Activated CD4-positive, alpha-beta T cell treated with anti-CD3 and anti-CD28 coated beads for 36 hours (primary cell): ENCODE results near the gene MRPL54. TPM values are rescaled to one million over a fixed set of nuclear protein-coding genes. Genes with fewer than 3 reads are reported as not detected.
"Not testable (repeated sequence)": the region's sequence is repeated elsewhere in the genome, so short reads cannot be mapped to it uniquely, and the experiment has no call there.

Experiments
- ATAC-seq: fragments of 200-7000 bp; cut with Tn5 transposase; one replicate; pipeline ENCODE4 v1.10.0; 2021; ENCODE audit warnings: mild to moderate bottlenecking, moderate library complexity
- CTCF ChIA-PET: fragments of 350-600 bp; sonication (Branson Sonifier 250); formaldehyde crosslinking; loops from one replicate; lab custom pipeline; 2021; ENCODE audit warnings: antibody characterized with exemption; lab: Charles Lee
- POLR2A ChIA-PET: fragments of 350-600 bp; sonication (Branson Sonifier 250); formaldehyde crosslinking; loops from one replicate; lab custom pipeline; 2021; ENCODE audit warnings: antibody characterized with exemption, inconsistent platforms; lab: Charles Lee
- DNase-seq: peaks from one replicate; pipeline ENCODE4 v3.0.0-alpha.2; 2020
- H3K27ac Mint-ChIP-seq: one replicate; pipeline ENCODE4 v1.8.0; 2021; ENCODE audit warnings: mixed read lengths
- H3K27me3 Mint-ChIP-seq: one replicate; pipeline ENCODE4 v1.8.0; 2021; ENCODE audit warnings: mixed read lengths
- H3K36me3 Mint-ChIP-seq: one replicate; pipeline ENCODE4 v1.8.0; 2021; ENCODE audit warnings: low read depth, mixed read lengths
- H3K4me1 Mint-ChIP-seq: one replicate; pipeline ENCODE4 v1.8.0; 2021; ENCODE audit warnings: mixed read lengths
- H3K4me3 Mint-ChIP-seq: one replicate; pipeline ENCODE4 v1.8.0; 2021; ENCODE audit warnings: mild to moderate bottlenecking, moderate library complexity, mixed read lengths
- H3K9me3 Mint-ChIP-seq: one replicate; pipeline ENCODE4 v1.8.0; 2021; ENCODE audit warnings: low read depth, mixed read lengths
- intact Hi-C, 2 experiments: fragments of 100-400 bp; cut with DNase I in 1 of 2; cut with micrococcal nuclease in 1 of 2; formaldehyde crosslinking; loops; one replicate each; pipeline versions ENCODE4 v1.14.2 to v1.15.1; 2022 to 2024; cut with DNase I, micrococcal nuclease
- total RNA-seq, 2 experiments: library from RNA; stranded (reverse); gene quantifications; one replicate each; pipeline ENCODE4 v1.2.3, GENCODE V29; 2021

Gene MRPL54
- total RNA-seq, 2 experiments from 2014 or later, result 54.8 to 63.9 TPM

GRCh38 chr19:3804429-3804828, 41.9 kb downstream of the MRPL54 start:
- Mint-ChIP-seq H3K27me3 (no peaks in the 10 kb centered on the region), H3K27ac (no peak overlapping the region), H3K9me3 (no peaks in the 10 kb centered on the region), H3K36me3 (no peaks in the 10 kb centered on the region), H3K4me3 (no peak overlapping the region), H3K4me1 (peaks cover 13% of the 10 kb centered on the region)
- ChIA-PET CTCF (interaction anchor here (0.8 kb wide), 1 partner anchor 223 kb away, joined by 3 read pairs; no protein-coding TSS in a partner anchor), POLR2A (no interaction called here)
- no peak for ATAC-seq
- intact Hi-C loops, result no loop called here
- DNase-seq, result no peak

GRCh38 chr19:3805859-3806258, 43.4 kb downstream of the MRPL54 start:
- Mint-ChIP-seq H3K27me3 (no peaks in the 10 kb centered on the region), H3K36me3 (no peaks in the 10 kb centered on the region), H3K4me3 (no peak overlapping the region), H3K4me1 (peaks cover 12% of the 10 kb centered on the region), H3K27ac (no peak overlapping the region), H3K9me3 (no peaks in the 10 kb centered on the region)
- ATAC-seq, result no peak
- intact Hi-C loops, result no loop called here
- DNase-seq, result no peak
- ChIA-PET POLR2A (no interaction called here), CTCF (no interaction called here)

GRCh38 chr19:3807131-3807480, 44.6 kb downstream of the MRPL54 start:
- CTCF ChIA-PET, result interaction anchor here (0.7 kb wide), 1 partner anchor 303 kb away, joined by 4 read pairs; no protein-coding TSS in a partner anchor
- DNase-seq (no peak), ATAC-seq (no peak)
- Mint-ChIP-seq H3K36me3 (no peaks in the 10 kb centered on the region), H3K27ac (no peak overlapping the region), H3K9me3 (no peaks in the 10 kb centered on the region), H3K4me3 (no peak overlapping the region), H3K4me1 (peaks cover 9% of the 10 kb centered on the region), H3K27me3 (no peaks in the 10 kb centered on the region)
- POLR2A ChIA-PET, result no interaction called here
- intact Hi-C loops, result no loop called here

GRCh38 chr19:3807574-3808354, 45.3 kb downstream of the MRPL54 start:
- ATAC-seq (no peak), DNase-seq (no peak)
- H3K4me3 Mint-ChIP-seq, result no peak overlapping the region
- CTCF ChIA-PET, result interaction anchor here (0.7 kb wide), 1 partner anchor 302 kb away, joined by 4 read pairs; no protein-coding TSS in a partner anchor
- no peaks in the 10 kb centered on the region for H3K9me3 Mint-ChIP-seq
- intact Hi-C loops, result no loop called here
- no peak overlapping the region for H3K27ac Mint-ChIP-seq
- H3K27me3 Mint-ChIP-seq, result no peaks in the 10 kb centered on the region
- no peaks in the 10 kb centered on the region for H3K36me3 Mint-ChIP-seq
- POLR2A ChIA-PET, result no interaction called here
- peaks cover 15% of the 10 kb centered on the region for H3K4me1 Mint-ChIP-seq

- Mint-ChIP-seq H3K27me3 (no peaks in the 10 kb centered on the region), H3K4me3 (no peak overlapping the region), H3K9me3 (no peaks in the 10 kb centered on the region), H3K4me1 (peaks cover 23% of the 10 kb centered on the region), H3K27ac (no peak overlapping the region), H3K36me3 (no peaks in the 10 kb centered on the region)
- no peak for DNase-seq
- no peak for ATAC-seq
- POLR2A ChIA-PET, result no interaction called here
- CTCF ChIA-PET, result interaction anchor here (0.7 kb wide), 1 partner anchor 19 kb away, joined by 4 read pairs; no protein-coding TSS in a partner anchor
- intact Hi-C loops, result no loop called here
Observed at GRCh38 chr19:3808420-3809143, 46.1 kb downstream of the MRPL54 start.

GRCh38 chr19:3809881-3810707, 47.6 kb downstream of the MRPL54 start:
- intact Hi-C loops, result no loop called here
- H3K4me1 Mint-ChIP-seq, result peaks cover 38% of the 10 kb centered on the region
- ChIA-PET POLR2A (no interaction called here), CTCF (no interaction called here)
- DNase-seq (no peak), ATAC-seq (no peak)
- H3K27ac Mint-ChIP-seq, result no peak overlapping the region
- no peaks in the 10 kb centered on the region for H3K9me3 Mint-ChIP-seq
- H3K4me3 Mint-ChIP-seq, result no peak overlapping the region
- no peaks in the 10 kb centered on the region for H3K27me3 Mint-ChIP-seq
- no peaks in the 10 kb centered on the region for H3K36me3 Mint-ChIP-seq

- ChIA-PET CTCF (interaction anchor here (0.6 kb wide), 1 partner anchor 330 kb away, joined by 4 read pairs; no protein-coding TSS in a partner anchor), POLR2A (no interaction called here)
- no peaks in the 10 kb centered on the region for H3K9me3 Mint-ChIP-seq
- no peak overlapping the region for H3K27ac Mint-ChIP-seq
- DNase-seq (no peak), ATAC-seq (no peak)
- intact Hi-C loops, result no loop called here
- H3K4me1 Mint-ChIP-seq, result peaks cover 40% of the 10 kb centered on the region
- no peaks in the 10 kb centered on the region for H3K36me3 Mint-ChIP-seq
- no peak overlapping the region for H3K4me3 Mint-ChIP-seq
- no peaks in the 10 kb centered on the region for H3K27me3 Mint-ChIP-seq
Observed at GRCh38 chr19:3810708-3811355, 48.4 kb downstream of the MRPL54 start.

GRCh38 chr19:3813473-3814392, 51.3 kb downstream of the MRPL54 start:
- Mint-ChIP-seq H3K27ac (peak overlapping the region; percentile 96), H3K27me3 (no peaks in the 10 kb centered on the region), H3K4me1 (peaks cover 50% of the 10 kb centered on the region), H3K36me3 (no peaks in the 10 kb centered on the region), H3K9me3 (no peaks in the 10 kb centered on the region), H3K4me3 (no peak overlapping the region)
- ChIA-PET CTCF (interaction anchor here (0.7 to 2.1 kb wide), 3 partner anchors 8 to 52 kb away, joined by 3 to 12 read pairs (median 4); partner anchors contain the start of gene APBA3), POLR2A (interaction anchor here (1.7 kb wide), 1 partner anchor 51 kb away, joined by 6 read pairs; the partner anchor contains the start of gene MRPL54)
- ATAC-seq (no peak), DNase-seq (no peak)
- intact Hi-C loops, result loop anchor here (2.0 kb wide), 2 partner anchors 15 to 51 kb away; partner anchors contain the start of gene MRPL54 (in 1 of the 2)

- ChIA-PET POLR2A (no interaction called here), CTCF (no interaction called here)
- H3K9me3 Mint-ChIP-seq, result no peaks in the 10 kb centered on the region
- peak overlapping the region; percentile 96 for H3K27ac Mint-ChIP-seq
- intact Hi-C loops, result no loop called here
- peaks cover 51% of the 10 kb centered on the region for H3K4me1 Mint-ChIP-seq
- DNase-seq (no peak), ATAC-seq (no peak)
- H3K36me3 Mint-ChIP-seq, result no peaks in the 10 kb centered on the region
- no peaks in the 10 kb centered on the region for H3K27me3 Mint-ChIP-seq
- H3K4me3 Mint-ChIP-seq, result no peak overlapping the region
Observed at GRCh38 chr19:3814648-3815047, 52.2 kb downstream of the MRPL54 start.

- H3K9me3 Mint-ChIP-seq, H3K27ac Mint-ChIP-seq, DNase-seq, ATAC-seq, H3K36me3 Mint-ChIP-seq, POLR2A ChIA-PET, intact Hi-C loops, H3K4me3 Mint-ChIP-seq, H3K27me3 Mint-ChIP-seq: not testable (repeated sequence)
- CTCF ChIA-PET, result interaction anchor here (0.8 kb wide), 1 partner anchor 133 kb away, joined by 3 read pairs; no protein-coding TSS in a partner anchor
- peaks cover 50% of the 10 kb centered on the region for H3K4me1 Mint-ChIP-seq
Observed at GRCh38 chr19:3816148-3816547, 53.7 kb downstream of the MRPL54 start.
